ENCODE measurements around the gene XPNPEP1. TPM values are rescaled to one million over a fixed set of nuclear protein-coding genes. Genes with fewer than 3 reads are reported as not detected.

XPNPEP1 gene
- total and polyA plus RNA-seq, 2 of the 4 experiments (the other 2 are of a cell fraction) = 164 to 311 TPM

- Histone ChIP-seq H2AFZ (replicated peaks; ENCODE audit: low read length, poor library complexity) (no peak overlapping the region), H4K20me1 (ENCODE audit: insufficient read depth, low read length) (peaks cover 4% of the 10 kb centered on the region), H3K9me3 (ENCODE audit: control insufficient read depth, insufficient read depth, low read length) (no peaks in the 10 kb centered on the region), H3K36me3 (ENCODE audit: control insufficient read depth, insufficient read depth, low read length) (no peaks in the 10 kb centered on the region), H3K9ac (ENCODE audit: low read depth, low read length) (no peak overlapping the region), H3K56ac (ENCODE audit: extremely low read depth, insufficient read depth, low read length) (no peak overlapping the region), H3K4me2 (ENCODE audit: low read depth, low read length) (no peak overlapping the region), H3K14ac (replicated peaks; ENCODE audit: low read depth, low read length) (no peak overlapping the region), H4K91ac (ENCODE audit: insufficient read depth, low read depth, low read length) (no peak overlapping the region; the same call in 1 of the 2 replicates), H2BK15ac (ENCODE audit: low read depth, low read length) (peak overlapping the region; percentile 33; the same call in 1 of the 3 replicates), H3K4ac (ENCODE audit: low read depth, low read length) (peak overlapping the region; percentile 51), H3K27me3 (ENCODE audit: control insufficient read depth, insufficient read depth, low read length) (no peaks in the 10 kb centered on the region), H3K27ac (ENCODE audit: insufficient read depth, low read length) (no peak overlapping the region), H3K18ac (ENCODE audit: low read depth, low read length) (peak overlapping the region; percentile 39; the same call in 1 of the 2 replicates), H2AK9ac (replicated peaks; ENCODE audit: low read depth, low read length, poor library complexity) (no peak overlapping the region), H2BK20ac (ENCODE audit: low read depth, low read length) (peak overlapping the region; percentile 2; the same call in 1 of the 2 replicates), H3K4me3 (ENCODE audit: insufficient read depth, low read depth, low read length) (no peak overlapping the region), H3K4me1 (ENCODE audit: control insufficient read depth, insufficient read depth, low read length) (peaks cover 29% of the 10 kb centered on the region), H3K23ac (ENCODE audit: low read depth, low read length) (no peak overlapping the region), H4K8ac (ENCODE audit: low read depth in 2 of 2, low read length in 2 of 2) (no peak overlapping the region), H2AK5ac (ENCODE audit: low read depth, low read length) (peak overlapping the region; percentile 75; the same call in 1 of the 2 replicates), H4K5ac (ENCODE audit: low read depth, low read length) (no peak overlapping the region), H3K79me1 (ENCODE audit: low read depth in 1 of 2, low read length in 2 of 2) (no peaks in the 10 kb centered on the region), H3K9me1 (ENCODE audit: insufficient read depth, low read length) (peaks cover 11% of the 10 kb centered on the region; the same call in 1 of the 2 replicates), H2BK120ac (ENCODE audit: low read depth, low read length) (peak overlapping the region; percentile 71; the same call in 1 of the 2 replicates), H2BK5ac (ENCODE audit: low read depth, low read length, poor library complexity, severe bottlenecking) (no peak overlapping the region)
- dilution Hi-C loops (cut with HindIII; ENCODE audit: low sequenced_read_pairs, unreplicated experiment) = no loop called here
- TF ChIP-seq POLR2A (IDR thresholded peaks at IDR 0.05; ENCODE audit: low read depth, low read length) (no peak), FOS (IDR thresholded peaks at IDR 0.05; ENCODE audit: low read depth, low read length) (no peak), MAZ (IDR thresholded peaks at IDR 0.05; ENCODE audit: borderline replicate concordance, low read depth, low read length) (no peak), MAFK (IDR thresholded peaks at IDR 0.05; ENCODE audit: low read depth, low read length) (no peak), RFX5 (IDR thresholded peaks at IDR 0.05; ENCODE audit: low read depth, low read length) (no peak)
- ChIA-PET CTCF (no interaction called here), POLR2A (ENCODE audit: unreplicated experiment) (no interaction called here)
- 67% methylated on average over 3 of the region's 5 CpGs; no CpG with 5 or more reads in 1 of the 2 experiments for WGBS, 2 experiments (ENCODE audit: extremely low coverage in 2 of 2, insufficient read length in 1 of 2)
- ATAC-seq (ENCODE audit: low read depth) = no peak
- intact Hi-C loops (cut with micrococcal nuclease) = no loop called here
- BruUV-seq (replicated peaks) = no TSS peak
- peak; percentile 58 for DNase-seq
- in situ Hi-C loops (cut with MboI; ENCODE audit: low sequenced_read_pairs) = no loop called here
Observed at GRCh38 chr10:109963439-109963838, 40.1 kb upstream of the XPNPEP1 start.

All from IMR-90 (cell line).